Measurements from ENCODE around the gene NEDD4.

NEDD4 gene

DNA sequence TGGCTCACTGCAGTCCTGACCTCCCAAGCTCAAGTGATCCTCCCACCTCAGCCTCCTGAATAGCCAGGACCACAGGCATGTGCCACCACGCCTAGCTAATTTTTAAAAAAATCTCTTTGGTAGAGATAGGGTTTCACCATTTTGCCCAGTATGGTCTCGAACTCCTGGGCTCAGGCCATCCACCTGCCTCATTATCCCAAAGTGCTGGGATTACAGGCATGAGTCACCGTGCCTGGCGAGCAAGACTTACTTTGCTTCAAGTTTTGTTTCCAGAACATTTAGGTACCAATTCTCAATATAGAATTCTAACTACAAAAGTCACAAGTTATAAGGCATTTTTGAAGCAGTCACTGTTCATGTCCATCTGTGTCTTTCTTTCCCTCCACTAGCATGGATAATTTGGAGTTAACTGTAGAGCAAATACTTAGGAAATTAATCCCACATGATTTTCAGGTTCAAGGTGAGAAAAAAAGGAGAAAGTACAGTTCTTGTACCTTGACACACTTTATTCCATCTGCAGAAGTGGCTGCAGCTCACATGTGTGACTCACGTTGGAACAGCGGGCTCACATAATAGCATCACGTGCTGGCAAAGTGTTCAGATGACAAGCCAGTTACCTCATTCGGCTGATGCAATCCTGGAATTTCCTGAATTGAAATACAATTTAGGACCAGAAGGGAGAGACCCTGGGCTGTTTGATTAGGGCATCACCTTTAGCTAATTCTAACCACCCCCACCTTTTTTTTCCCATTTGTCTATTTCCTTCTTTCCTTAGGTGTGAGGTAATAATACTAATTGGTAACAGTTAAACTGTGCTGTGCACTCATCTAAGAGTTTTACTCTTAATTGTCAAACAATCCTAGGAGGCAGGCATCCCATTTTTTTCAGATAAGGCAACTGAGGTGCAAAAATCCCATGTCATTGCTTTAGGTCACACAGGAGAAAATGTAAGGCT lies 46.9 kb upstream of the NEDD4 start (continued):
- TF ChIP-seq ZFHX2 (tag by site-specific recombination; conservative IDR thresholded peaks at IDR 0.05) (no peak), ZBTB7A (tag by site-specific recombination; IDR thresholded peaks at IDR 0.05; ENCODE audit: low read depth) (no peak), ZNF530 (tag by site-specific recombination; IDR thresholded peaks at IDR 0.05; ENCODE audit: low read depth) (no peak), ZNF600 (tag by site-specific recombination; IDR thresholded peaks at IDR 0.05) (0 out of 2 replicates have a peak, but pooled peaks have one; percentile 18), ZNF221 (tag by site-specific recombination; IDR thresholded peaks at IDR 0.05; ENCODE audit: borderline replicate concordance) (no peak), ZFP3 (tag by site-specific recombination; IDR thresholded peaks at IDR 0.05; ENCODE audit: low read depth) (no peak), ZNF423 (tag by site-specific recombination; IDR thresholded peaks at IDR 0.05) (no peak), ZBTB20 (tag by site-specific recombination; IDR thresholded peaks at IDR 0.05) (no peak), SETDB1 (IDR thresholded peaks at IDR 0.05; ENCODE audit: insufficient read length, low read length) (no peak), IKZF3 (tag by site-specific recombination; IDR thresholded peaks at IDR 0.05) (peak; percentile 95), ZIC2 (tag by site-specific recombination; IDR thresholded peaks at IDR 0.05) (no peak), ZFP37 (tag by site-specific recombination; IDR thresholded peaks at IDR 0.05) (no peak; the same call in 1 of the 2 replicates)
- TF ChIP-seq, protein P1, sequence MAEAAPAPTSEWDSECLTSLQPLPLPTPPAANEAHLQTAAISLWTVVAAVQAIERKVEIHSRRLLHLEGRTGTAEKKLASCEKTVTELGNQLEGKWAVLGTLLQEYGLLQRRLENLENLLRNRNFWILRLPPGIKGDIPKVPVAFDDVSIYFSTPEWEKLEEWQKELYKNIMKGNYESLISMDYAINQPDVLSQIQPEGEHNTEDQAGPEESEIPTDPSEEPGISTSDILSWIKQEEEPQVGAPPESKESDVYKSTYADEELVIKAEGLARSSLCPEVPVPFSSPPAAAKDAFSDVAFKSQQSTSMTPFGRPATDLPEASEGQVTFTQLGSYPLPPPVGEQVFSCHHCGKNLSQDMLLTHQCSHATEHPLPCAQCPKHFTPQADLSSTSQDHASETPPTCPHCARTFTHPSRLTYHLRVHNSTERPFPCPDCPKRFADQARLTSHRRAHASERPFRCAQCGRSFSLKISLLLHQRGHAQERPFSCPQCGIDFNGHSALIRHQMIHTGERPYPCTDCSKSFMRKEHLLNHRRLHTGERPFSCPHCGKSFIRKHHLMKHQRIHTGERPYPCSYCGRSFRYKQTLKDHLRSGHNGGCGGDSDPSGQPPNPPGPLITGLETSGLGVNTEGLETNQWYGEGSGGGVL (tag by site-specific recombination; IDR thresholded peaks at IDR 0.05), result peak; percentile 63; the same call in 1 of the 2 replicates
- TF ChIP-seq, protein P2, sequence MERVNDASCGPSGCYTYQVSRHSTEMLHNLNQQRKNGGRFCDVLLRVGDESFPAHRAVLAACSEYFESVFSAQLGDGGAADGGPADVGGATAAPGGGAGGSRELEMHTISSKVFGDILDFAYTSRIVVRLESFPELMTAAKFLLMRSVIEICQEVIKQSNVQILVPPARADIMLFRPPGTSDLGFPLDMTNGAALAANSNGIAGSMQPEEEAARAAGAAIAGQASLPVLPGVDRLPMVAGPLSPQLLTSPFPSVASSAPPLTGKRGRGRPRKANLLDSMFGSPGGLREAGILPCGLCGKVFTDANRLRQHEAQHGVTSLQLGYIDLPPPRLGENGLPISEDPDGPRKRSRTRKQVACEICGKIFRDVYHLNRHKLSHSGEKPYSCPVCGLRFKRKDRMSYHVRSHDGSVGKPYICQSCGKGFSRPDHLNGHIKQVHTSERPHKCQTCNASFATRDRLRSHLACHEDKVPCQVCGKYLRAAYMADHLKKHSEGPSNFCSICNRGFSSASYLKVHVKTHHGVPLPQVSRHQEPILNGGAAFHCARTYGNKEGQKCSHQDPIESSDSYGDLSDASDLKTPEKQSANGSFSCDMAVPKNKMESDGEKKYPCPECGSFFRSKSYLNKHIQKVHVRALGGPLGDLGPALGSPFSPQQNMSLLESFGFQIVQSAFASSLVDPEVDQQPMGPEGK (tag by site-specific recombination; IDR thresholded peaks at IDR 0.05), result peak; percentile 30; the same call in 1 of the 2 replicates
- TF ChIP-seq, protein P3, sequence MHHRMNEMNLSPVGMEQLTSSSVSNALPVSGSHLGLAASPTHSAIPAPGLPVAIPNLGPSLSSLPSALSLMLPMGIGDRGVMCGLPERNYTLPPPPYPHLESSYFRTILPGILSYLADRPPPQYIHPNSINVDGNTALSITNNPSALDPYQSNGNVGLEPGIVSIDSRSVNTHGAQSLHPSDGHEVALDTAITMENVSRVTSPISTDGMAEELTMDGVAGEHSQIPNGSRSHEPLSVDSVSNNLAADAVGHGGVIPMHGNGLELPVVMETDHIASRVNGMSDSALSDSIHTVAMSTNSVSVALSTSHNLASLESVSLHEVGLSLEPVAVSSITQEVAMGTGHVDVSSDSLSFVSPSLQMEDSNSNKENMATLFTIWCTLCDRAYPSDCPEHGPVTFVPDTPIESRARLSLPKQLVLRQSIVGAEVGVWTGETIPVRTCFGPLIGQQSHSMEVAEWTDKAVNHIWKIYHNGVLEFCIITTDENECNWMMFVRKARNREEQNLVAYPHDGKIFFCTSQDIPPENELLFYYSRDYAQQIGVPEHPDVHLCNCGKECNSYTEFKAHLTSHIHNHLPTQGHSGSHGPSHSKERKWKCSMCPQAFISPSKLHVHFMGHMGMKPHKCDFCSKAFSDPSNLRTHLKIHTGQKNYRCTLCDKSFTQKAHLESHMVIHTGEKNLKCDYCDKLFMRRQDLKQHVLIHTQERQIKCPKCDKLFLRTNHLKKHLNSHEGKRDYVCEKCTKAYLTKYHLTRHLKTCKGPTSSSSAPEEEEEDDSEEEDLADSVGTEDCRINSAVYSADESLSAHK (tag by site-specific recombination; IDR thresholded peaks at IDR 0.05), result peak; percentile 76; the same call in 1 of the 2 replicates
- TF ChIP-seq, protein P4, sequence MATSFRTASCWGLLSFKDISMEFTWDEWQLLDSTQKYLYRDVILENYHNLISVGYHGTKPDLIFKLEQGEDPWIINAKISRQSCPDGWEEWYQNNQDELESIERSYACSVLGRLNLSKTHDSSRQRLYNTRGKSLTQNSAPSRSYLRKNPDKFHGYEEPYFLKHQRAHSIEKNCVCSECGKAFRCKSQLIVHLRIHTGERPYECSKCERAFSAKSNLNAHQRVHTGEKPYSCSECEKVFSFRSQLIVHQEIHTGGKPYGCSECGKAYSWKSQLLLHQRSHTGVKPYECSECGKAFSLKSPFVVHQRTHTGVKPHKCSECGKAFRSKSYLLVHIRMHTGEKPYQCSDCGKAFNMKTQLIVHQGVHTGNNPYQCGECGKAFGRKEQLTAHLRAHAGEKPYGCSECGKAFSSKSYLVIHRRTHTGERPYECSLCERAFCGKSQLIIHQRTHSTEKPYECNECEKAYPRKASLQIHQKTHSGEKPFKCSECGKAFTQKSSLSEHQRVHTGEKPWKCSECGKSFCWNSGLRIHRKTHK (tag by site-specific recombination; IDR thresholded peaks at IDR 0.05), result no peak
- TF ChIP-seq, protein P5, sequence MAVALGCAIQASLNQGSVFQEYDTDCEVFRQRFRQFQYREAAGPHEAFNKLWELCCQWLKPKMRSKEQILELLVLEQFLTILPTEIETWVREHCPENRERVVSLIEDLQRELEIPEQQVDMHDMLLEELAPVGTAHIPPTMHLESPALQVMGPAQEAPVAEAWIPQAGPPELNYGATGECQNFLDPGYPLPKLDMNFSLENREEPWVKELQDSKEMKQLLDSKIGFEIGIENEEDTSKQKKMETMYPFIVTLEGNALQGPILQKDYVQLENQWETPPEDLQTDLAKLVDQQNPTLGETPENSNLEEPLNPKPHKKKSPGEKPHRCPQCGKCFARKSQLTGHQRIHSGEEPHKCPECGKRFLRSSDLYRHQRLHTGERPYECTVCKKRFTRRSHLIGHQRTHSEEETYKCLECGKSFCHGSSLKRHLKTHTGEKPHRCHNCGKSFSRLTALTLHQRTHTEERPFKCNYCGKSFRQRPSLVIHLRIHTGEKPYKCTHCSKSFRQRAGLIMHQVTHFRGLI (tag by site-specific recombination; IDR thresholded peaks at IDR 0.05), result peak; percentile 27; the same call in 1 of the 2 replicates
- TF ChIP-seq, protein P6, sequence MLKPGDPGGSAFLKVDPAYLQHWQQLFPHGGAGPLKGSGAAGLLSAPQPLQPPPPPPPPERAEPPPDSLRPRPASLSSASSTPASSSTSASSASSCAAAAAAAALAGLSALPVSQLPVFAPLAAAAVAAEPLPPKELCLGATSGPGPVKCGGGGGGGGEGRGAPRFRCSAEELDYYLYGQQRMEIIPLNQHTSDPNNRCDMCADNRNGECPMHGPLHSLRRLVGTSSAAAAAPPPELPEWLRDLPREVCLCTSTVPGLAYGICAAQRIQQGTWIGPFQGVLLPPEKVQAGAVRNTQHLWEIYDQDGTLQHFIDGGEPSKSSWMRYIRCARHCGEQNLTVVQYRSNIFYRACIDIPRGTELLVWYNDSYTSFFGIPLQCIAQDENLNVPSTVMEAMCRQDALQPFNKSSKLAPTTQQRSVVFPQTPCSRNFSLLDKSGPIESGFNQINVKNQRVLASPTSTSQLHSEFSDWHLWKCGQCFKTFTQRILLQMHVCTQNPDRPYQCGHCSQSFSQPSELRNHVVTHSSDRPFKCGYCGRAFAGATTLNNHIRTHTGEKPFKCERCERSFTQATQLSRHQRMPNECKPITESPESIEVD (tag by site-specific recombination; IDR thresholded peaks at IDR 0.05), result peak; percentile 82
- TF ChIP-seq, protein P7, sequence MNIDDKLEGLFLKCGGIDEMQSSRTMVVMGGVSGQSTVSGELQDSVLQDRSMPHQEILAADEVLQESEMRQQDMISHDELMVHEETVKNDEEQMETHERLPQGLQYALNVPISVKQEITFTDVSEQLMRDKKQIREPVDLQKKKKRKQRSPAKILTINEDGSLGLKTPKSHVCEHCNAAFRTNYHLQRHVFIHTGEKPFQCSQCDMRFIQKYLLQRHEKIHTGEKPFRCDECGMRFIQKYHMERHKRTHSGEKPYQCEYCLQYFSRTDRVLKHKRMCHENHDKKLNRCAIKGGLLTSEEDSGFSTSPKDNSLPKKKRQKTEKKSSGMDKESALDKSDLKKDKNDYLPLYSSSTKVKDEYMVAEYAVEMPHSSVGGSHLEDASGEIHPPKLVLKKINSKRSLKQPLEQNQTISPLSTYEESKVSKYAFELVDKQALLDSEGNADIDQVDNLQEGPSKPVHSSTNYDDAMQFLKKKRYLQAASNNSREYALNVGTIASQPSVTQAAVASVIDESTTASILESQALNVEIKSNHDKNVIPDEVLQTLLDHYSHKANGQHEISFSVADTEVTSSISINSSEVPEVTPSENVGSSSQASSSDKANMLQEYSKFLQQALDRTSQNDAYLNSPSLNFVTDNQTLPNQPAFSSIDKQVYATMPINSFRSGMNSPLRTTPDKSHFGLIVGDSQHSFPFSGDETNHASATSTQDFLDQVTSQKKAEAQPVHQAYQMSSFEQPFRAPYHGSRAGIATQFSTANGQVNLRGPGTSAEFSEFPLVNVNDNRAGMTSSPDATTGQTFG (tag by site-specific recombination; IDR thresholded peaks at IDR 0.05; ENCODE audit: borderline replicate concordance), result no peak
- TF ChIP-seq, protein P8, sequence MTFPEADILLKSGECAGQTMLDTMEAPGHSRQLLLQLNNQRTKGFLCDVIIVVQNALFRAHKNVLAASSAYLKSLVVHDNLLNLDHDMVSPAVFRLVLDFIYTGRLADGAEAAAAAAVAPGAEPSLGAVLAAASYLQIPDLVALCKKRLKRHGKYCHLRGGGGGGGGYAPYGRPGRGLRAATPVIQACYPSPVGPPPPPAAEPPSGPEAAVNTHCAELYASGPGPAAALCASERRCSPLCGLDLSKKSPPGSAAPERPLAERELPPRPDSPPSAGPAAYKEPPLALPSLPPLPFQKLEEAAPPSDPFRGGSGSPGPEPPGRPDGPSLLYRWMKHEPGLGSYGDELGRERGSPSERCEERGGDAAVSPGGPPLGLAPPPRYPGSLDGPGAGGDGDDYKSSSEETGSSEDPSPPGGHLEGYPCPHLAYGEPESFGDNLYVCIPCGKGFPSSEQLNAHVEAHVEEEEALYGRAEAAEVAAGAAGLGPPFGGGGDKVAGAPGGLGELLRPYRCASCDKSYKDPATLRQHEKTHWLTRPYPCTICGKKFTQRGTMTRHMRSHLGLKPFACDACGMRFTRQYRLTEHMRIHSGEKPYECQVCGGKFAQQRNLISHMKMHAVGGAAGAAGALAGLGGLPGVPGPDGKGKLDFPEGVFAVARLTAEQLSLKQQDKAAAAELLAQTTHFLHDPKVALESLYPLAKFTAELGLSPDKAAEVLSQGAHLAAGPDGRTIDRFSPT (tag by site-specific recombination; IDR thresholded peaks at IDR 0.05), result 0 out of 2 replicates have a peak, but pooled peaks have one; percentile 22
